HEK293 (cell line): ENCODE data around the gene NHLRC2.
A peak's percentile ranks its signal among the peaks of the same experiment; 100 is the strongest.

Source experiments
- CTCF ChIA-PET: fragments of 350-600 bp; formaldehyde crosslinking; extraction: SDS; loops from one replicate; lab custom pipeline; 2021; ENCODE audit warnings: antibody characterized with exemption; lab: Yijun Ruan, JAX
- POLR2A ChIA-PET: fragments of 300-600 bp; formaldehyde crosslinking; extraction: SDS; loops from one replicate; lab custom pipeline; 2020; ENCODE audit warnings: antibody characterized with exemption, inconsistent platforms; lab: Yijun Ruan, JAX
- H3K27ac ChIP-seq: fragments of 200-500 bp; sonication (Bioruptor generic); 2 replicates; pipeline ENCODE4 v1.5.1; 2014; ENCODE audit warnings: low read depth, low read length, control low read depth, inconsistent platforms; ENCODE audit errors: extremely low read depth
- H3K36me3 ChIP-seq, 2 experiments: fragments of 200-500 bp in 1 of 2; sonication (Bioruptor generic) in 1 of 2; 1 replicate in 1 of 2; 2 replicates in 1 of 2; pipeline ENCODE4 v1.5.1; 2014 to 2017; ENCODE audit warnings: inconsistent platforms in 2 of 2, low read length in 2 of 2; ENCODE audit not compliant: control insufficient read depth in 2 of 2, insufficient read depth in 1 of 2
- H3K4me1 ChIP-seq: fragments of 200-500 bp; sonication (Bioruptor generic); 2 replicates; pipeline ENCODE4 v1.5.1; 2014; ENCODE audit warnings: mild to moderate bottlenecking, low read length, inconsistent platforms; ENCODE audit not compliant: control insufficient read depth, insufficient read depth
- H3K4me3 ChIP-seq: 2 replicates; pipeline ENCODE4 v1.5.1; 2011; ENCODE audit warnings: low read depth, mild to moderate bottlenecking, control low read depth, low read length, moderate library complexity
- H3K9me3 ChIP-seq: fragments of 200-500 bp; sonication (Bioruptor generic); 2 replicates; pipeline ENCODE4 v1.5.1; 2014; ENCODE audit warnings: low read depth, low read length, inconsistent platforms; ENCODE audit not compliant: control insufficient read depth, insufficient read depth
- PBX3 ChIP-seq: sonication (generic); formaldehyde crosslinking; IDR thresholded peaks from 2 replicates; pipeline ENCODE4 v1.8.1; 2022; ENCODE audit warnings: mild to moderate bottlenecking, moderate library complexity, missing genetic modification reagents
- PRDM6 ChIP-seq: fragments of 450-650 bp; formaldehyde crosslinking; IDR thresholded peaks from 2 replicates; pipeline ENCODE4 v1.5.1; 2017; ENCODE audit warnings: missing biosample characterization, missing genetic modification characterization
- TSHZ1 ChIP-seq: fragments of 450-650 bp; formaldehyde crosslinking; IDR thresholded peaks from 2 replicates; pipeline ENCODE4 v1.5.1; 2016; ENCODE audit warnings: missing biosample characterization, missing genetic modification characterization, borderline replicate concordance
- WT1 ChIP-seq: fragments of 450-650 bp; formaldehyde crosslinking; IDR thresholded peaks from 2 replicates; pipeline ENCODE4 v1.5.1; 2016; ENCODE audit warnings: missing biosample characterization, missing genetic modification characterization
- YY1 ChIP-seq: fragments of 450-650 bp; formaldehyde crosslinking; IDR thresholded peaks from 2 replicates; pipeline ENCODE4 v1.5.1; 2018; ENCODE audit warnings: missing biosample characterization, missing genetic modification characterization
- ZBTB17 ChIP-seq: fragments of 450-650 bp; formaldehyde crosslinking; IDR thresholded peaks from 2 replicates; pipeline ENCODE4 v1.5.1; 2016; ENCODE audit warnings: missing biosample characterization, missing genetic modification characterization
- ZBTB6 ChIP-seq: fragments of 450-650 bp; formaldehyde crosslinking; IDR thresholded peaks from 2 replicates; pipeline ENCODE4 v1.5.1; 2017; ENCODE audit warnings: missing biosample characterization, missing genetic modification characterization
- ZNF292 ChIP-seq: fragments of 450-650 bp; formaldehyde crosslinking; IDR thresholded peaks from 2 replicates; pipeline ENCODE4 v1.5.1; 2016; ENCODE audit warnings: low read depth, missing biosample characterization, missing genetic modification characterization, borderline replicate concordance
- ZNF366 ChIP-seq: fragments of 450-650 bp; formaldehyde crosslinking; conservative IDR thresholded peaks from 2 replicates; pipeline ENCODE4 v1.5.1; 2016; ENCODE audit warnings: missing biosample characterization, missing genetic modification characterization
- ZNF37A ChIP-seq: fragments of 450-650 bp; IDR thresholded peaks from 2 replicates; pipeline ENCODE4 v1.5.1; 2018; ENCODE audit warnings: missing biosample characterization, missing genetic modification characterization
- ZNF398 ChIP-seq: fragments of 450-650 bp; formaldehyde crosslinking; IDR thresholded peaks from 2 replicates; pipeline ENCODE4 v1.5.1; 2017; ENCODE audit warnings: missing biosample characterization, missing genetic modification characterization
- ZNF513 ChIP-seq: fragments of 450-650 bp; IDR thresholded peaks from 2 replicates; pipeline ENCODE4 v1.5.1; 2018; ENCODE audit warnings: missing biosample characterization, missing genetic modification characterization
- ZNF585B ChIP-seq: fragments of 450-650 bp; formaldehyde crosslinking; IDR thresholded peaks from 2 replicates; pipeline ENCODE4 v1.5.1; 2016; ENCODE audit warnings: missing biosample characterization, missing genetic modification characterization
- ZNF777 ChIP-seq: fragments of 450-650 bp; formaldehyde crosslinking; IDR thresholded peaks from 2 replicates; pipeline ENCODE4 v1.5.1; 2017; ENCODE audit warnings: missing biosample characterization, missing genetic modification characterization, borderline replicate concordance
- TF ChIP-seq, protein P1 (sequence below): fragments of 450-650 bp; formaldehyde crosslinking; IDR thresholded peaks from 2 replicates; pipeline ENCODE4 v1.5.1; 2017; ENCODE audit warnings: missing biosample characterization, missing genetic modification characterization

The NHLRC2 gene

GRCh38 chr10:113854761-113855588 lies 514 bp downstream of the NHLRC2 start (continued):
- TF ChIP-seq YY1 (tag by site-specific recombination) (peak; percentile 90), ZNF398 (tag by site-specific recombination) (peak; percentile 59), ZBTB17 (tag by site-specific recombination) (peak; percentile 83), TSHZ1 (tag by site-specific recombination) (no peak), ZNF37A (tag by site-specific recombination) (no peak), ZNF777 (tag by site-specific recombination) (peak; percentile 75), PBX3 (peak; percentile 27; the same call in 1 of the 2 replicates), ZBTB6 (tag by site-specific recombination) (0 out of 2 replicates have a peak, but pooled peaks have one; percentile 2), ZNF513 (tag by site-specific recombination) (no peak), ZNF292 (tag by site-specific recombination) (no peak), ZNF366 (tag by site-specific recombination) (peak; percentile 60)
- TF ChIP-seq, protein P1, sequence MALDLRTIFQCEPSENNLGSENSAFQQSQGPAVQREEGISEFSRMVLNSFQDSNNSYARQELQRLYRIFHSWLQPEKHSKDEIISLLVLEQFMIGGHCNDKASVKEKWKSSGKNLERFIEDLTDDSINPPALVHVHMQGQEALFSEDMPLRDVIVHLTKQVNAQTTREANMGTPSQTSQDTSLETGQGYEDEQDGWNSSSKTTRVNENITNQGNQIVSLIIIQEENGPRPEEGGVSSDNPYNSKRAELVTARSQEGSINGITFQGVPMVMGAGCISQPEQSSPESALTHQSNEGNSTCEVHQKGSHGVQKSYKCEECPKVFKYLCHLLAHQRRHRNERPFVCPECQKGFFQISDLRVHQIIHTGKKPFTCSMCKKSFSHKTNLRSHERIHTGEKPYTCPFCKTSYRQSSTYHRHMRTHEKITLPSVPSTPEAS (tag by site-specific recombination): 0 out of 2 replicates have a peak, but pooled peaks have one; percentile 2

DNA sequence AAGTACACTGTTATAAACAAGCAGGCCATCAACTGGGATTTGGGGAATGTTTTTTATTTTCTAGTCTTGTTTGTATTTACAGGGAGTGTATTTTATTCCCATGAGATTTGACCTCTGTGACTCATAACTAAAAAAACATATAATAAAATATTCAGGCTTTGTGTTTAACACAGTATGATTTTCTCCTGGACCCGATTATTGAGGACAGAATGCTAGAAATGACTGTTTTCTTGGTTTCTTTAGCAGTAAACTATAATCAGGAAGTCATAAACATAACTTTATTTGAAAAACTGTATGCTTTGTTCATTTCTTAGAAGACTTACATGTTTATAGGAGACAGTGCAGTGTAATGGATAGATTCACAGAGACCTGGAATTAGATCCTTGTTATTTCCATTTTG lies 2.1 kb downstream of the NHLRC2 start:
- ChIA-PET POLR2A (no interaction called here), CTCF (no interaction called here)
- Histone ChIP-seq H3K4me1 (peaks cover 15% of the 10 kb centered on the region), H3K4me3 (peak overlapping the region; percentile 68), H3K36me3 (peaks cover 28 to 35% of the 10 kb centered on the region in 2 experiments), H3K27ac (no peak overlapping the region), H3K9me3 (no peaks in the 10 kb centered on the region)
- TF ChIP-seq PRDM6 (tag by site-specific recombination) (peak; percentile 80), ZNF585B (no peak), WT1 (tag by site-specific recombination) (no peak)
